HCT116 (cell line): Measurements from ENCODE around the gene ASB15. TPM values are rescaled to one million over a fixed set of nuclear protein-coding genes. Genes with fewer than 3 reads are reported as not detected.

Experiments used
- ATAC-seq: fragments of 200-7000 bp; cut with Tn5 transposase; 2 replicates; pipeline ENCODE4 v1.9.1; 2020; ENCODE audit warnings: mild to moderate bottlenecking, moderate library complexity
- BruUV-seq: library from RNA; stranded (reverse); fragments of 400-500 nt; replicated peaks from 2 replicates; lab custom pipeline; 2021; lab: Mats Ljungman, UMichigan
- CTCF ChIA-PET: fragments of 300-600 bp; sonication (Branson Sonifier 250); formaldehyde crosslinking; loops from one replicate; lab custom pipeline; 2021; ENCODE audit warnings: antibody characterized with exemption; lab: Charles Lee
- POLR2A ChIA-PET: fragments of 300-600, 350-600 bp; sonication (Branson Sonifier 250); formaldehyde crosslinking; loops from one replicate; lab custom pipeline; 2021; ENCODE audit warnings: antibody characterized with exemption; lab: Charles Lee
- RAD21 ChIA-PET, 2 experiments: fragments of 300-600 bp; sonication (Branson Sonifier 250); formaldehyde crosslinking; loops; one replicate each; lab custom pipeline; 2023; ENCODE audit warnings: low total read pairs in 2 of 2; ENCODE audit not compliant: uncharacterized antibody in 2 of 2, unreplicated experiment in 2 of 2, low non-redundant PET in 1 of 2; lab: Charles Lee
- DNase-seq: peaks from one replicate; pipeline ENCODE4 v3.0.0-alpha.2; 2010; ENCODE audit warnings: low read depth, low spot score
- H2AFZ ChIP-seq: fragments of 200-600 bp; shearing (Covaris generic), sonication (generic); 2 replicates; pipeline ENCODE4 v1.6.1; 2017; ENCODE audit warnings: low read depth, mixed run types, mixed read lengths, antibody characterized with exemption, low read length; ENCODE audit not compliant: poor library complexity, severe bottlenecking
- H3K27ac ChIP-seq: 2 replicates; pipeline ENCODE4 v1.5.1; 2012; ENCODE audit warnings: low read depth, low read length
- H3K27me3 ChIP-seq: fragments of 200-600 bp; sonication (generic); 2 replicates; pipeline ENCODE4 v1.6.1; 2016; ENCODE audit warnings: mixed run types, low read length, mixed read lengths; ENCODE audit not compliant: insufficient read depth
- H3K36me3 ChIP-seq, 2 experiments: fragments of 200-500 bp in 1 of 2; fragments of 200-600 bp in 1 of 2; sonication (Bioruptor generic) in 1 of 2; sonication (generic) in 1 of 2; 2 replicates each; pipeline versions ENCODE4 v1.5.1 to v1.6.1; 2014 to 2016; ENCODE audit warnings: low read length in 2 of 2, inconsistent platforms in 1 of 2, mixed read lengths in 1 of 2, mixed run types in 1 of 2; ENCODE audit not compliant: insufficient read depth in 2 of 2, control insufficient read depth in 1 of 2
- H3K4me1 ChIP-seq, 2 experiments: fragments of 200-600 bp in 1 of 2; sonication (generic) in 1 of 2; 2 replicates each; pipeline versions ENCODE4 v1.5.1 to v1.6.1; 2012 to 2017; ENCODE audit warnings: low read length in 2 of 2, inconsistent platforms in 1 of 2, mild to moderate bottlenecking in 1 of 2, mixed read lengths in 1 of 2, mixed run types in 1 of 2, moderate library complexity in 1 of 2; ENCODE audit not compliant: insufficient read depth in 2 of 2, control insufficient read depth in 1 of 2
- H3K4me2 ChIP-seq: fragments of 200-600 bp; sonication (generic); 2 replicates; pipeline ENCODE4 v1.6.1; 2017; ENCODE audit warnings: mixed run types, low read length, mixed read lengths
- H3K4me3 ChIP-seq, 2 experiments: fragments of 200-600 bp in 1 of 2; sonication (generic) in 1 of 2; replicated peaks in 1 of 2; 2 replicates each; pipeline ENCODE4 v1.5.1; 2011 to 2016; ENCODE audit warnings: low read length in 2 of 2, control low read depth in 1 of 2, low read depth in 1 of 2, mild to moderate bottlenecking in 1 of 2, mixed read lengths in 1 of 2, mixed run types in 1 of 2
- H3K79me2 ChIP-seq: fragments of 200-600 bp; sonication (generic); 2 replicates; pipeline ENCODE4 v1.6.1; 2017; ENCODE audit warnings: mild to moderate bottlenecking, mixed run types, low read length, moderate library complexity, mixed read lengths; ENCODE audit not compliant: insufficient read depth
- H3K9ac ChIP-seq: fragments of 200-600 bp; sonication (generic); 2 replicates; pipeline ENCODE4 v1.6.1; 2016; ENCODE audit warnings: low read length, mixed read lengths
- H3K9me2 ChIP-seq: fragments of 200-600 bp; sonication (generic), shearing (Covaris generic); 2 replicates; pipeline ENCODE4 v1.6.1; 2017; ENCODE audit warnings: mixed run types, mild to moderate bottlenecking, moderate library complexity; ENCODE audit not compliant: insufficient read depth
- H3K9me3 ChIP-seq, 2 experiments: fragments of 200-500 bp in 1 of 2; fragments of 200-600 bp in 1 of 2; sonication (Bioruptor generic) in 1 of 2; sonication (generic) in 1 of 2; 2 replicates each; pipeline ENCODE4 v1.6.1; 2014 to 2017; ENCODE audit warnings: low read length in 2 of 2, mixed read lengths in 2 of 2, inconsistent platforms in 1 of 2, low read depth in 1 of 2, mild to moderate bottlenecking in 1 of 2, mixed run types in 1 of 2, moderate library complexity in 1 of 2; ENCODE audit not compliant: control insufficient read depth in 1 of 2, insufficient read depth in 1 of 2
- H4K20me1 ChIP-seq: fragments of 200-600 bp; sonication (generic), shearing (Covaris generic); 2 replicates; pipeline ENCODE4 v1.6.1; 2017; ENCODE audit warnings: mixed run types, mild to moderate bottlenecking, moderate library complexity; ENCODE audit not compliant: insufficient read depth
- EZH2phosphoT487 ChIP-seq: fragments of 200-600 bp; IDR thresholded peaks from 2 replicates; pipeline ENCODE4 v1.6.1; 2018; ENCODE audit warnings: antibody characterized with exemption, borderline replicate concordance
- FOSL1 ChIP-seq: IDR thresholded peaks from 2 replicates; pipeline ENCODE4 v1.6.1; 2012; ENCODE audit warnings: low read depth
- POLR2A ChIP-seq: IDR thresholded peaks from 2 replicates; pipeline ENCODE4 v1.7.0; 2011; ENCODE audit warnings: borderline replicate concordance; ENCODE audit not compliant: insufficient read depth, insufficient read length; ENCODE audit errors: extremely low read depth
- RAD21 ChIP-seq: IDR thresholded peaks from 2 replicates; pipeline ENCODE4 v1.6.1; 2012; ENCODE audit warnings: low read depth, mild to moderate bottlenecking
- SIN3A ChIP-seq: IDR thresholded peaks from 2 replicates; pipeline ENCODE4 v1.6.1; 2012; ENCODE audit warnings: low read depth
- SP1 ChIP-seq: IDR thresholded peaks from 2 replicates; pipeline ENCODE4 v1.6.1; 2012; ENCODE audit warnings: low read depth
- ZFX ChIP-seq: fragments of 450-650 bp; IDR thresholded peaks from 2 replicates; pipeline ENCODE4 v1.6.1; 2017
- intact Hi-C: fragments of 100-400 bp; cut with micrococcal nuclease; formaldehyde crosslinking; loops from 2 replicates; pipeline ENCODE4 v1.10.0; 2022
- total RNA-seq: library from RNA; stranded (reverse); gene quantifications from one replicate; pipeline ENCODE4 v1.2.1, GENCODE V29; 2021; ENCODE audit not compliant: unreplicated experiment
- TF ChIP-seq, protein P1 (sequence below): IDR thresholded peaks from 2 replicates; pipeline ENCODE4 v1.6.1; 2012; ENCODE audit warnings: low read depth
- TF ChIP-seq, protein P2 (sequence below): IDR thresholded peaks from 2 replicates; pipeline ENCODE4 v1.6.1; 2011; ENCODE audit warnings: mild to moderate bottlenecking, low read length, moderate library complexity; ENCODE audit not compliant: insufficient replicate concordance; ENCODE audit errors: extremely low read depth

The ASB15 gene
- total RNA-seq, 1 experiment from 2014 or later = not detected

- no peak for ATAC-seq
- Histone ChIP-seq H3K4me3 (no peak overlapping the region), H3K9ac (no peak overlapping the region), H3K4me1 (no peaks in the 10 kb centered on the region), H3K9me3 (no peaks in the 10 kb centered on the region), H3K36me3 (no peaks in the 10 kb centered on the region), H3K27ac (no peak overlapping the region), H3K79me2 (no peaks in the 10 kb centered on the region), H4K20me1 (no peaks in the 10 kb centered on the region), H3K27me3 (no peaks in the 10 kb centered on the region), H3K4me2 (no peak overlapping the region), H3K9me2 (no peaks in the 10 kb centered on the region), H2AFZ (no peak overlapping the region)
- intact Hi-C loops = no loop called here
- POLR2A ChIA-PET = no interaction called here
- RAD21 ChIA-PET = no interaction called here
- BruUV-seq = no TSS peak
- CTCF ChIA-PET = no interaction called here
- TF ChIP-seq SIN3A (no peak), EZH2phosphoT487 (no peak), POLR2A (no peak), RAD21 (no peak), SP1 (no peak), FOSL1 (no peak), ZFX (no peak)
- TF ChIP-seq, protein P1, sequence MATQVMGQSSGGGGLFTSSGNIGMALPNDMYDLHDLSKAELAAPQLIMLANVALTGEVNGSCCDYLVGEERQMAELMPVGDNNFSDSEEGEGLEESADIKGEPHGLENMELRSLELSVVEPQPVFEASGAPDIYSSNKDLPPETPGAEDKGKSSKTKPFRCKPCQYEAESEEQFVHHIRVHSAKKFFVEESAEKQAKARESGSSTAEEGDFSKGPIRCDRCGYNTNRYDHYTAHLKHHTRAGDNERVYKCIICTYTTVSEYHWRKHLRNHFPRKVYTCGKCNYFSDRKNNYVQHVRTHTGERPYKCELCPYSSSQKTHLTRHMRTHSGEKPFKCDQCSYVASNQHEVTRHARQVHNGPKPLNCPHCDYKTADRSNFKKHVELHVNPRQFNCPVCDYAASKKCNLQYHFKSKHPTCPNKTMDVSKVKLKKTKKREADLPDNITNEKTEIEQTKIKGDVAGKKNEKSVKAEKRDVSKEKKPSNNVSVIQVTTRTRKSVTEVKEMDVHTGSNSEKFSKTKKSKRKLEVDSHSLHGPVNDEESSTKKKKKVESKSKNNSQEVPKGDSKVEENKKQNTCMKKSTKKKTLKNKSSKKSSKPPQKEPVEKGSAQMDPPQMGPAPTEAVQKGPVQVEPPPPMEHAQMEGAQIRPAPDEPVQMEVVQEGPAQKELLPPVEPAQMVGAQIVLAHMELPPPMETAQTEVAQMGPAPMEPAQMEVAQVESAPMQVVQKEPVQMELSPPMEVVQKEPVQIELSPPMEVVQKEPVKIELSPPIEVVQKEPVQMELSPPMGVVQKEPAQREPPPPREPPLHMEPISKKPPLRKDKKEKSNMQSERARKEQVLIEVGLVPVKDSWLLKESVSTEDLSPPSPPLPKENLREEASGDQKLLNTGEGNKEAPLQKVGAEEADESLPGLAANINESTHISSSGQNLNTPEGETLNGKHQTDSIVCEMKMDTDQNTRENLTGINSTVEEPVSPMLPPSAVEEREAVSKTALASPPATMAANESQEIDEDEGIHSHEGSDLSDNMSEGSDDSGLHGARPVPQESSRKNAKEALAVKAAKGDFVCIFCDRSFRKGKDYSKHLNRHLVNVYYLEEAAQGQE = no peak
- TF ChIP-seq, protein P2, sequence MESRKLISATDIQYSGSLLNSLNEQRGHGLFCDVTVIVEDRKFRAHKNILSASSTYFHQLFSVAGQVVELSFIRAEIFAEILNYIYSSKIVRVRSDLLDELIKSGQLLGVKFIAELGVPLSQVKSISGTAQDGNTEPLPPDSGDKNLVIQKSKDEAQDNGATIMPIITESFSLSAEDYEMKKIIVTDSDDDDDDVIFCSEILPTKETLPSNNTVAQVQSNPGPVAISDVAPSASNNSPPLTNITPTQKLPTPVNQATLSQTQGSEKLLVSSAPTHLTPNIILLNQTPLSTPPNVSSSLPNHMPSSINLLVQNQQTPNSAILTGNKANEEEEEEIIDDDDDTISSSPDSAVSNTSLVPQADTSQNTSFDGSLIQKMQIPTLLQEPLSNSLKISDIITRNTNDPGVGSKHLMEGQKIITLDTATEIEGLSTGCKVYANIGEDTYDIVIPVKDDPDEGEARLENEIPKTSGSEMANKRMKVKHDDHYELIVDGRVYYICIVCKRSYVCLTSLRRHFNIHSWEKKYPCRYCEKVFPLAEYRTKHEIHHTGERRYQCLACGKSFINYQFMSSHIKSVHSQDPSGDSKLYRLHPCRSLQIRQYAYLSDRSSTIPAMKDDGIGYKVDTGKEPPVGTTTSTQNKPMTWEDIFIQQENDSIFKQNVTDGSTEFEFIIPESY = no peak
- no peak for DNase-seq
These were observed 60.1 kb downstream of the ASB15 start for GRCh38 chr7:123661765-123662164.
